ENCODE data around the gene TRIM14.

TRIM14 gene

GRCh38 chr9:98043915-98044314 lies 75.1 kb downstream of the TRIM14 start:
- H3K36me3 ChIP-seq: no peaks in the 10 kb centered on the region
- no peak for DNase-seq
- no peaks in the 10 kb centered on the region for H3K9me3 ChIP-seq
- no peaks in the 10 kb centered on the region for H3K27me3 ChIP-seq
- H3K4me1 ChIP-seq: no peaks in the 10 kb centered on the region
- TF ChIP-seq, protein P1, sequence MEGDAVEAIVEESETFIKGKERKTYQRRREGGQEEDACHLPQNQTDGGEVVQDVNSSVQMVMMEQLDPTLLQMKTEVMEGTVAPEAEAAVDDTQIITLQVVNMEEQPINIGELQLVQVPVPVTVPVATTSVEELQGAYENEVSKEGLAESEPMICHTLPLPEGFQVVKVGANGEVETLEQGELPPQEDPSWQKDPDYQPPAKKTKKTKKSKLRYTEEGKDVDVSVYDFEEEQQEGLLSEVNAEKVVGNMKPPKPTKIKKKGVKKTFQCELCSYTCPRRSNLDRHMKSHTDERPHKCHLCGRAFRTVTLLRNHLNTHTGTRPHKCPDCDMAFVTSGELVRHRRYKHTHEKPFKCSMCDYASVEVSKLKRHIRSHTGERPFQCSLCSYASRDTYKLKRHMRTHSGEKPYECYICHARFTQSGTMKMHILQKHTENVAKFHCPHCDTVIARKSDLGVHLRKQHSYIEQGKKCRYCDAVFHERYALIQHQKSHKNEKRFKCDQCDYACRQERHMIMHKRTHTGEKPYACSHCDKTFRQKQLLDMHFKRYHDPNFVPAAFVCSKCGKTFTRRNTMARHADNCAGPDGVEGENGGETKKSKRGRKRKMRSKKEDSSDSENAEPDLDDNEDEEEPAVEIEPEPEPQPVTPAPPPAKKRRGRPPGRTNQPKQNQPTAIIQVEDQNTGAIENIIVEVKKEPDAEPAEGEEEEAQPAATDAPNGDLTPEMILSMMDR (IDR thresholded peaks at IDR 0.05; ENCODE audit: low read depth, low read length): no peak
- H3K4me3 ChIP-seq (ENCODE audit: low read depth, low read length): no peak overlapping the region

- Histone ChIP-seq H3K36me3 (no peaks in the 10 kb centered on the region), H3K4me1 (no peaks in the 10 kb centered on the region), H3K27me3 (no peaks in the 10 kb centered on the region), H3K4me3 (ENCODE audit: low read depth, low read length) (no peak overlapping the region), H3K9me3 (no peaks in the 10 kb centered on the region)
- DNase-seq: no peak
- TF ChIP-seq, protein P1 (IDR thresholded peaks at IDR 0.05; ENCODE audit: low read depth, low read length): no peak
These were observed 78.8 kb downstream of the TRIM14 start for GRCh38 chr9:98040212-98040611.

DNA sequence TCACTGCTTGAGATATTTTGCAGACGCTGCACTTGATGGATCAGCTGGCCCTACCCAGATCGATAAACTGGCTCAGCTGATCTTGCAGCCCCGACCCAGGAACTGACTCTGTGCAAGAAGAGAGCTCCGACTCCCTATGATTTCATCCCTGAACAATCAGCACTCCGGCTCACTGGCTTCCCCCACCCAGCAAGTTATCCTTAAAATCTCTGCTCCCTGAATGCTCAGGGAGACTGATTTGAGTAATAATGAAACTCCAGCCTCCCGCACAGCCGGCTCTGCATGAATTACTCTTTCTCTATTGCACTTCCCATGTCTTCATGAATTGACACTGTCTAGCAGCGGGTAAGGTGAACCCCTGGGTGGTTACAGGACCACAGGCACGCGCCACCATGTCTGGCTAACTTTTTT lies 79.4 kb downstream of the TRIM14 start:
- no peak for DNase-seq
- Histone ChIP-seq H3K4me3 (ENCODE audit: low read depth, low read length) (no peak overlapping the region), H3K36me3 (no peaks in the 10 kb centered on the region), H3K9me3 (no peaks in the 10 kb centered on the region), H3K27me3 (no peaks in the 10 kb centered on the region), H3K4me1 (peaks cover under 1% of the 10 kb centered on the region; the same call in 1 of the 2 replicates)
- TF ChIP-seq, protein P1 (IDR thresholded peaks at IDR 0.05; ENCODE audit: low read depth, low read length): no peak

DNA sequence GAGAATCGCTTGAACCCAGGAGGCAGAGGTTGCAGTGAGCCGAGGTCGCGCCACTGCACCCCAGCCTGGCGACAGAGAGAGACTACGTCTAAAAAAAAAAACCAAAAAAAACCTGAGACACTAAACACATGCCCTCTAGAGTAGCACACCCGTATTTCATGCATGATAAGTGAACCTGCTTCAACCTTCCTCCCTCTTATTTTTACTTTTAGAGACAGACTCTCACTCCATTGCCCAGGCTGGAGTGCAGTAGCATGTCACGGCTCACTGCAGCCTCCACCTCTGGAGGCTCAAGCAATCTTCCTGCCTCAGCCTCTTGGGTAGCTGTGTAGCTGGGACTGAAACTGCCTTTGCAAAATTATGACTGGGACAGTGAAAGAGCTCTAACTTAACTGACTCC lies 80.1 kb downstream of the TRIM14 start:
- H3K27me3 ChIP-seq: no peaks in the 10 kb centered on the region
- H3K36me3 ChIP-seq: no peaks in the 10 kb centered on the region
- H3K9me3 ChIP-seq: no peaks in the 10 kb centered on the region
- H3K4me3 ChIP-seq (ENCODE audit: low read depth, low read length): no peak overlapping the region
- H3K4me1 ChIP-seq: peaks cover 3% of the 10 kb centered on the region; the same call in 1 of the 2 replicates
- no peak for DNase-seq
- TF ChIP-seq, protein P1 (IDR thresholded peaks at IDR 0.05; ENCODE audit: low read depth, low read length): no peak

DNA sequence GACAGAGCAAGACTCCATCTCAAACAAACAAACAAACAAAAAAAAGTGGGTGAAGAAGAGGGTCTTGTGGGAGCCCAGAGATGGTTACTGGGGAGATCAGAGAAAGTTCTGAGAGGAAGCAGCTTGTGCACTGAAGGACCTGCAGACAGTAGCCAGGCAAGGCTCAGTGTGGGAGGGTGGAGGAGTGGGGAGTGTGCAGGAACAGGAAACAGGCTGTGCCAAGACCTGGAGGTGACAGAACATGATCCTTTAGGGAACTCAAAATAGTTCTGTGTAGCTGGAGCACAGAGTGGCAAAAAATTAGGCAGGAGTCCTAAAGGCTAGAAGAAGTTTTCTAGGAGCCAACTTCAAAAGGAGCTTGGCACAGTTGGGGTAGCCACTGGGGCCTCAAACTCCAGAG lies 81.7 kb downstream of the TRIM14 start:
- Histone ChIP-seq H3K9me3 (no peaks in the 10 kb centered on the region), H3K4me1 (peaks cover 3% of the 10 kb centered on the region; the same call in 1 of the 2 replicates), H3K4me3 (ENCODE audit: low read depth, low read length) (no peak overlapping the region), H3K36me3 (no peaks in the 10 kb centered on the region), H3K27me3 (no peaks in the 10 kb centered on the region)
- TF ChIP-seq, protein P1 (IDR thresholded peaks at IDR 0.05; ENCODE audit: low read depth, low read length): no peak
- DNase-seq: no peak

DNA sequence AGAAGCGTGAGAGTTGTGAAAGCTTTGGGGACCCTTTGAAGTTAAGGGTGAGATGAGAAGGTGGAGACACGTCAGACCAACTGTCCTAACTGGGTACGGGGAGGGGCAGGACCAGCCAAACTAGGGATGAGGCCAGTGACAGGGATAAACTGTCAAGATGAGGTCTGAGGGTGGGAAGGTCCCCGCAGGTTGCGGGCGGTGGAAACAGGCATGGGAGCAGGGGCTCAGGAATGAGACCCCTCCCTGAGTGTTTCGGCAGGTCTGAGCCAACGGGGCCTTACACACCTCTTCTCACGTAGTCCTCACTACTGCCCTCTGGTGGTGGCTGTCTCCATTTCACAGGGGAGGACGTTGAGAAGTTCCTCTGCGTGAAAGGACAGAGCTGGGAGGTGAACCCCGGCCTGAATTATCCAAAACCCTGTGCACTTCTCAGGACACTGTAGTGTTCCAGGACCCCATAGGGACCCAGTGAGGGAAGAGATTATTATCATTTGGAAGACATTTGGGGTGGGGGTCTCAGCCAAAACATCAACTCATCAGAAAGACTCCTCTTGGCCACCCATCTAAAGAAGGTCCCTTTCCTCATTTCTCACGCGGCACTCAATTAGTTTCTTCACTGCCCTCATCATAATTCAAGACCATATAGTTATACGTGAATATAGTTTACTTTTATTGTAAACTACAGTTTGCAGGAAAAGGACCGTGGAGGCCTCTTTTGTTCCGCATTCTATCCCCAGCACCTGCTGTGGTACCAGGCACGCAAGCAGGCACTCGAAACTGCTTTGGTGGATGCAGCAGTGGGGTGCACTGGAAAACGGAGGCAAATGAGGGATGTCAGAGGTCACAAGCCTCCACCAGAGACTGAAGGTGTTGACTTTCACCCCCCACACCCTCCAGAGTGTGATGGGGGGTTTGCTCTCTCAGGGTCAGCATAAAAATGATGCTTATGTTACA lies 84.2 kb downstream of the TRIM14 start:
- Histone ChIP-seq H3K36me3 (no peaks in the 10 kb centered on the region), H3K4me1 (peaks cover 3% of the 10 kb centered on the region; the same call in 1 of the 2 replicates), H3K9me3 (no peaks in the 10 kb centered on the region), H3K27me3 (no peaks in the 10 kb centered on the region), H3K4me3 (ENCODE audit: low read depth, low read length) (no peak overlapping the region)
- TF ChIP-seq, protein P1 (IDR thresholded peaks at IDR 0.05; ENCODE audit: low read depth, low read length): peak; percentile 93
- peak; percentile 89 for DNase-seq
